SK-N-SH (cell line): ENCODE results near the gene OR52D1.

Experiments
- CTCF ChIP-seq: fragments of 200-600 bp; sonication (generic); IDR thresholded peaks from 2 replicates; pipeline ENCODE4 v1.6.1; 2017; ENCODE audit warnings: antibody characterized with exemption, mild to moderate bottlenecking, moderate library complexity
- GABPA ChIP-seq: IDR thresholded peaks from 2 replicates; pipeline ENCODE4 v1.4.0; 2012; ENCODE audit warnings: low read depth, mild to moderate bottlenecking
- MAX ChIP-seq: IDR thresholded peaks from 2 replicates; pipeline ENCODE4 v1.4.0; 2012; ENCODE audit warnings: low read depth
- MXI1 ChIP-seq: IDR thresholded peaks from 2 replicates; pipeline ENCODE4 v1.6.1; 2012; ENCODE audit warnings: mild to moderate bottlenecking, low read depth, low read length, improper control_type of control experiment
- POLR2AphosphoS5 ChIP-seq: IDR thresholded peaks from 2 replicates; pipeline ENCODE4 v1.6.1; 2012; ENCODE audit warnings: low read depth, low read length
- RAD21 ChIP-seq: IDR thresholded peaks from 2 replicates; pipeline ENCODE4 v1.6.1; 2012; ENCODE audit warnings: mild to moderate bottlenecking, low read length
- RFX5 ChIP-seq: IDR thresholded peaks from 2 replicates; pipeline ENCODE4 v1.6.1; 2012; ENCODE audit warnings: mild to moderate bottlenecking, improper control_type of control experiment, low read length

GRCh38 chr11:5531053-5531831 is 42.8 kb downstream of the OR52D1 start:
- TF ChIP-seq RFX5 (no peak), MXI1 (no peak), CTCF (no peak), GABPA (no peak), MAX (no peak), POLR2AphosphoS5 (no peak), RAD21 (no peak)
